ENCODE measurements around the gene POLR2H.

The POLR2H gene

GRCh38 chr3:184361532-184361931 lies at the start of gene POLR2H, which contains the start of gene CLCN2:
TSS of gene POLR2H (plus strand) at chr3:184361710. CDS start at chr3:184363493, 1,783 bp downstream.
TSS of gene CLCN2 (minus strand) at chr3:184361605. CDS start at chr3:184361479, 126 bp downstream.
- no peak for TF ChIP-seq CTCF (IDR thresholded peaks at IDR 0.05)

GRCh38 chr3:184314363-184314699 lies 47.2 kb upstream of the POLR2H start, which contains the start of gene EIF4G1:
TSS of gene EIF4G1 (plus strand) at chr3:184314606. CDS start at chr3:184315797, 1,191 bp downstream.
- no peak for TF ChIP-seq CTCF (IDR thresholded peaks at IDR 0.05)

- TF ChIP-seq CTCF (IDR thresholded peaks at IDR 0.05): no peak
Observed at GRCh38 chr3:184314700-184315542, 46.6 kb upstream of the POLR2H start.

- TF ChIP-seq CTCF (IDR thresholded peaks at IDR 0.05): no peak
Observed at GRCh38 chr3:184315543-184315867, 46.0 kb upstream of the POLR2H start.

- TF ChIP-seq CTCF (IDR thresholded peaks at IDR 0.05): no peak
Observed at GRCh38 chr3:184315871-184316661, 45.4 kb upstream of the POLR2H start.

GRCh38 chr3:184316792-184317191 lies 44.7 kb upstream of the POLR2H start:
- no peak for TF ChIP-seq CTCF (IDR thresholded peaks at IDR 0.05)

GRCh38 chr3:184317201-184317600 lies 44.3 kb upstream of the POLR2H start:
- TF ChIP-seq CTCF (IDR thresholded peaks at IDR 0.05): no peak

All from LNCAP (cell line).